K562 (cell line): ENCODE data around the gene LILRB3. TPM values are rescaled to one million over a fixed set of nuclear protein-coding genes. Genes with fewer than 3 reads are reported as not detected.
A peak's percentile ranks its signal among the peaks of the same experiment; 100 is the strongest.

ENCODE experiments used
- CBX5 ChIP-seq: IDR thresholded peaks from 2 replicates; pipeline ENCODE4 v1.6.1; 2014; ENCODE audit warnings: low read depth, borderline replicate concordance
- CHCHD3 ChIP-seq: fragments of 250-450 bp; sonication (Bioruptor Pico); IDR thresholded peaks from 2 replicates; pipeline ENCODE4 v2.1.2; 2022; ENCODE audit warnings: mild to moderate bottlenecking
- CREB1 ChIP-seq, 2 experiments: sonication (generic) in 1 of 2; formaldehyde crosslinking in 1 of 2; IDR thresholded peaks; 2 replicates each; pipeline versions ENCODE4 v1.6.1 to v1.8.0; 2012 to 2022; ENCODE audit warnings: inconsistent platforms in 1 of 2, mild to moderate bottlenecking in 1 of 2, missing genetic modification reagents in 1 of 2, moderate library complexity in 1 of 2
- LARP7 ChIP-seq: fragments of 450-650 bp; IDR thresholded peaks from 2 replicates; pipeline ENCODE4 v1.6.1; 2016
- MXI1 ChIP-seq: IDR thresholded peaks from 2 replicates; pipeline ENCODE4 v1.6.1; 2011; ENCODE audit warnings: low read depth, mild to moderate bottlenecking, improper control_type of control experiment, low read length
- NCOA4 ChIP-seq: fragments of 450-650 bp; IDR thresholded peaks from 2 replicates; pipeline ENCODE4 v1.6.1; 2018; ENCODE audit warnings: mild to moderate bottlenecking; ENCODE audit not compliant: partially characterized antibody
- NELFE ChIP-seq: IDR thresholded peaks from 2 replicates; pipeline ENCODE4 v1.6.1; 2011; ENCODE audit warnings: mild to moderate bottlenecking; ENCODE audit not compliant: insufficient read depth, insufficient read length
- POLR2AphosphoS5 ChIP-seq: IDR thresholded peaks from 2 replicates; pipeline ENCODE4 v1.6.1; 2011; ENCODE audit warnings: mild to moderate bottlenecking, low read depth, low read length, moderate library complexity; ENCODE audit not compliant: control insufficient read depth, insufficient read depth
- PTBP1 ChIP-seq: fragments of 200-400 bp; formaldehyde crosslinking; IDR thresholded peaks from 2 replicates; pipeline ENCODE4 v1.6.1; 2017; ENCODE audit warnings: low read depth, low read length
- SMAD1 ChIP-seq: fragments of 150-350 bp; IDR thresholded peaks from 2 replicates; pipeline ENCODE4 v1.6.1; 2014; ENCODE audit warnings: low read length, low read depth; ENCODE audit not compliant: partially characterized antibody
- STAT5B ChIP-seq: fragments of 250-450 bp; sonication (Bioruptor Pico); IDR thresholded peaks from 2 replicates; pipeline ENCODE4 v1.8.0; 2021; ENCODE audit warnings: mild to moderate bottlenecking, inconsistent platforms
- TAF15 ChIP-seq: fragments of 200-400 bp; formaldehyde crosslinking; IDR thresholded peaks from 2 replicates; pipeline ENCODE4 v1.6.1; 2017; ENCODE audit warnings: mild to moderate bottlenecking, low read depth, low read length, moderate library complexity
- TEAD4 ChIP-seq, 2 experiments: sonication (generic) in 1 of 2; formaldehyde crosslinking in 1 of 2; IDR thresholded peaks; 2 replicates each; pipeline versions ENCODE4 v1.6.1 to v1.8.0; 2012 to 2022; ENCODE audit warnings: borderline replicate concordance in 1 of 2, inconsistent platforms in 1 of 2, low read length in 1 of 2, mild to moderate bottlenecking in 1 of 2, missing genetic modification reagents in 1 of 2
- ZBTB17 ChIP-seq: fragments of 450-650 bp; formaldehyde crosslinking; IDR thresholded peaks from 2 replicates; pipeline ENCODE4 v1.4.0; 2020; ENCODE audit warnings: mild to moderate bottlenecking
- ZC3H8 ChIP-seq: fragments of 450-650 bp; IDR thresholded peaks from 2 replicates; pipeline ENCODE4 v1.6.1; 2017
- ZNF586 ChIP-seq: fragments of 450-650 bp; formaldehyde crosslinking; conservative IDR thresholded peaks from 2 replicates; pipeline ENCODE4 v1.4.0; 2020; ENCODE audit warnings: mild to moderate bottlenecking, moderate library complexity
- polyA plus RNA-seq, 8 experiments: library from polyadenylated mRNA; depleted of rRNA in 4 of 8; stranded (reverse) in 5 of 8; unstranded in 3 of 8; fragments of >200 nt; fragmentation: Nextera tagmentation in 2 of 8; fragmentation: Illumina TruSeq in 1 of 8; extraction: Ambion mirVana in 2 of 8; extraction: Trizol in 1 of 8; gene quantifications; 2 replicates each; pipeline versions ENCODE4 v1.2.1 to v1.2.3, GENCODE V29; 2011 to 2014; ENCODE audit warnings: inconsistent platforms in 1 of 8, missing spikeins in 1 of 8
- total RNA-seq, 7 experiments: library from RNA; depleted of rRNA in 6 of 7; stranded (reverse); fragments of >200 nt in 6 of 7; fragmentation: Illumina TruSeq in 2 of 7; extraction: Trizol in 2 of 7; gene quantifications; 2 replicates each; pipeline versions ENCODE4 v1.2.1 to v1.2.3, GENCODE V29; 2011 to 2021; ENCODE audit warnings: low replicate concordance in 1 of 7
- TF ChIP-seq, protein P1 (sequence below), 2 experiments: IDR thresholded peaks; 2 replicates each; pipeline ENCODE4 v1.6.1; 2012; ENCODE audit warnings: improper control_type of control experiment in 2 of 2, low read depth in 2 of 2, low read length in 2 of 2, borderline replicate concordance in 1 of 2
- TF ChIP-seq, protein P2 (sequence below): sonication (generic); formaldehyde crosslinking; IDR thresholded peaks from 2 replicates; pipeline ENCODE4 v1.8.0; 2023; ENCODE audit warnings: missing genetic modification reagents, mild to moderate bottlenecking, borderline replicate concordance
- TF ChIP-seq, protein P3 (sequence below): fragments of 450-650 bp; IDR thresholded peaks from 2 replicates; pipeline ENCODE4 v1.6.1; 2016

LILRB3 gene
- total and polyA plus RNA-seq, 9 of the 15 experiments (the other 6 are each of a cell fraction or from before 2014, with no cell fraction given) = 0.01 to 0.09 TPM; not detected in 7

DNA sequence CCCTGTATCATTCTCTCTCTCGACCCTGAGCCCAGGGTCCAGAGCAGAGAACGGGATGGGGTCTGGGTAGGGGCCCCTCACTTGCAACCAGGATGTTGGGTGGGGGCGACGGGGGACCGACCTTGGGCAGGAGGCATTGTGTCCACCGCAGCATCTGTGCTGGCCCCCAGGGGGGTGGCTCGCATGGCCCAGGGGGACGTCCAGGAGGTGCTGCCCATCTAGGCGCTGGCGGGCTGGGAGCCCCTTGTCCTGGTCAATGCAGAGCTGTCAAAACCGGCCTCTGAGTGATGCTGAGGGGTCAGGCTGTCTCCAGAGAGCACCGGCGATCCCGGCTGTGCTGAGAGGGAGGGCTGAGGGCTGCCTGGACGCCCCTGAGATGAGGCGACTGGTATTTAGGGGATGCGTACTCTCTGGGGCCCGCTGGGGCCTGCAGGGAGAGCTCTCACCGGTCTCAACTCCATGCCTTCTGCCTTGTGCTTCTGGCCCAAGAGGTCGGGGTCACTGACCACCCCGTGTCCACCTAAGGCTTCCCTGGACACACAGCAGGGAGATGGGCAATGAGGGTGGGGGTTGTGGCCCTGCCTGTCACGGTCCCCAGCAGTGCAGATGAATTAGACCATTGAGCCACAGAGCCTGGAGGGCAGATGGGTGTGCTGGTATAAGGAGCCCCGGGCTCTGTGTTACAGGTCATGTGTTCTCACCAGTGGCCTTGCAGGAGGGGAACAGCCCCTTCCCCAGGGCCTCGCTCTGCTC lies 13.6 kb downstream of the LILRB3 start (continued):
- TF ChIP-seq, protein P1, sequence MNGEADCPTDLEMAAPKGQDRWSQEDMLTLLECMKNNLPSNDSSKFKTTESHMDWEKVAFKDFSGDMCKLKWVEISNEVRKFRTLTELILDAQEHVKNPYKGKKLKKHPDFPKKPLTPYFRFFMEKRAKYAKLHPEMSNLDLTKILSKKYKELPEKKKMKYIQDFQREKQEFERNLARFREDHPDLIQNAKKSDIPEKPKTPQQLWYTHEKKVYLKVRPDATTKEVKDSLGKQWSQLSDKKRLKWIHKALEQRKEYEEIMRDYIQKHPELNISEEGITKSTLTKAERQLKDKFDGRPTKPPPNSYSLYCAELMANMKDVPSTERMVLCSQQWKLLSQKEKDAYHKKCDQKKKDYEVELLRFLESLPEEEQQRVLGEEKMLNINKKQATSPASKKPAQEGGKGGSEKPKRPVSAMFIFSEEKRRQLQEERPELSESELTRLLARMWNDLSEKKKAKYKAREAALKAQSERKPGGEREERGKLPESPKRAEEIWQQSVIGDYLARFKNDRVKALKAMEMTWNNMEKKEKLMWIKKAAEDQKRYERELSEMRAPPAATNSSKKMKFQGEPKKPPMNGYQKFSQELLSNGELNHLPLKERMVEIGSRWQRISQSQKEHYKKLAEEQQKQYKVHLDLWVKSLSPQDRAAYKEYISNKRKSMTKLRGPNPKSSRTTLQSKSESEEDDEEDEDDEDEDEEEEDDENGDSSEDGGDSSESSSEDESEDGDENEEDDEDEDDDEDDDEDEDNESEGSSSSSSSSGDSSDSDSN (IDR thresholded peaks at IDR 0.05; ENCODE audit: borderline replicate concordance in 1 of 2, low read depth in 2 of 2, low read length in 2 of 2) = no peak
- TF ChIP-seq ZC3H8 (no peak), ZNF586 (0 out of 2 replicates have a peak, but pooled peaks have one; percentile 50), TEAD4 (IDR thresholded peaks at IDR 0.05; ENCODE audit: low read length) (no peak), TEAD4 (CRISPR knock-in tag; IDR thresholded peaks at IDR 0.05; ENCODE audit: borderline replicate concordance) (no peak), TAF15 (peak; percentile 63; the same call in 1 of the 2 replicates), PTBP1 (peak; percentile 18; the same call in 1 of the 2 replicates), CHCHD3 (CRISPR knock-in tag) (no peak), ZBTB17 (no peak), POLR2AphosphoS5 (no peak), MXI1 (0 out of 2 replicates have a peak, but pooled peaks have one; percentile 1), NELFE (no peak), LARP7 (no peak), SMAD1 (peak; percentile 11), CBX5 (no peak), CREB1 (IDR thresholded peaks at IDR 0.05) (no peak), CREB1 (CRISPR knock-in tag; IDR thresholded peaks at IDR 0.05) (no peak), NCOA4 (no peak), STAT5B (CRISPR knock-in tag) (no peak)
- TF ChIP-seq, protein P2, sequence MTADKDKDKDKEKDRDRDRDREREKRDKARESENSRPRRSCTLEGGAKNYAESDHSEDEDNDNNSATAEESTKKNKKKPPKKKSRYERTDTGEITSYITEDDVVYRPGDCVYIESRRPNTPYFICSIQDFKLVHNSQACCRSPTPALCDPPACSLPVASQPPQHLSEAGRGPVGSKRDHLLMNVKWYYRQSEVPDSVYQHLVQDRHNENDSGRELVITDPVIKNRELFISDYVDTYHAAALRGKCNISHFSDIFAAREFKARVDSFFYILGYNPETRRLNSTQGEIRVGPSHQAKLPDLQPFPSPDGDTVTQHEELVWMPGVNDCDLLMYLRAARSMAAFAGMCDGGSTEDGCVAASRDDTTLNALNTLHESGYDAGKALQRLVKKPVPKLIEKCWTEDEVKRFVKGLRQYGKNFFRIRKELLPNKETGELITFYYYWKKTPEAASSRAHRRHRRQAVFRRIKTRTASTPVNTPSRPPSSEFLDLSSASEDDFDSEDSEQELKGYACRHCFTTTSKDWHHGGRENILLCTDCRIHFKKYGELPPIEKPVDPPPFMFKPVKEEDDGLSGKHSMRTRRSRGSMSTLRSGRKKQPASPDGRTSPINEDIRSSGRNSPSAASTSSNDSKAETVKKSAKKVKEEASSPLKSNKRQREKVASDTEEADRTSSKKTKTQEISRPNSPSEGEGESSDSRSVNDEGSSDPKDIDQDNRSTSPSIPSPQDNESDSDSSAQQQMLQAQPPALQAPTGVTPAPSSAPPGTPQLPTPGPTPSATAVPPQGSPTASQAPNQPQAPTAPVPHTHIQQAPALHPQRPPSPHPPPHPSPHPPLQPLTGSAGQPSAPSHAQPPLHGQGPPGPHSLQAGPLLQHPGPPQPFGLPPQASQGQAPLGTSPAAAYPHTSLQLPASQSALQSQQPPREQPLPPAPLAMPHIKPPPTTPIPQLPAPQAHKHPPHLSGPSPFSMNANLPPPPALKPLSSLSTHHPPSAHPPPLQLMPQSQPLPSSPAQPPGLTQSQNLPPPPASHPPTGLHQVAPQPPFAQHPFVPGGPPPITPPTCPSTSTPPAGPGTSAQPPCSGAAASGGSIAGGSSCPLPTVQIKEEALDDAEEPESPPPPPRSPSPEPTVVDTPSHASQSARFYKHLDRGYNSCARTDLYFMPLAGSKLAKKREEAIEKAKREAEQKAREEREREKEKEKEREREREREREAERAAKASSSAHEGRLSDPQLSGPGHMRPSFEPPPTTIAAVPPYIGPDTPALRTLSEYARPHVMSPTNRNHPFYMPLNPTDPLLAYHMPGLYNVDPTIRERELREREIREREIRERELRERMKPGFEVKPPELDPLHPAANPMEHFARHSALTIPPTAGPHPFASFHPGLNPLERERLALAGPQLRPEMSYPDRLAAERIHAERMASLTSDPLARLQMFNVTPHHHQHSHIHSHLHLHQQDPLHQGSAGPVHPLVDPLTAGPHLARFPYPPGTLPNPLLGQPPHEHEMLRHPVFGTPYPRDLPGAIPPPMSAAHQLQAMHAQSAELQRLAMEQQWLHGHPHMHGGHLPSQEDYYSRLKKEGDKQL (CRISPR knock-in tag) = 0 out of 2 replicates have a peak, but pooled peaks have one; percentile 24
- TF ChIP-seq, protein P3, sequence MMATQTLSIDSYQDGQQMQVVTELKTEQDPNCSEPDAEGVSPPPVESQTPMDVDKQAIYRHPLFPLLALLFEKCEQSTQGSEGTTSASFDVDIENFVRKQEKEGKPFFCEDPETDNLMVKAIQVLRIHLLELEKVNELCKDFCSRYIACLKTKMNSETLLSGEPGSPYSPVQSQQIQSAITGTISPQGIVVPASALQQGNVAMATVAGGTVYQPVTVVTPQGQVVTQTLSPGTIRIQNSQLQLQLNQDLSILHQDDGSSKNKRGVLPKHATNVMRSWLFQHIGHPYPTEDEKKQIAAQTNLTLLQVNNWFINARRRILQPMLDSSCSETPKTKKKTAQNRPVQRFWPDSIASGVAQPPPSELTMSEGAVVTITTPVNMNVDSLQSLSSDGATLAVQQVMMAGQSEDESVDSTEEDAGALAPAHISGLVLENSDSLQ = no peak
